Right lobe of liver (tissue), 4 donors: ENCODE results near the gene C1R.

Source experiments
- CTCF ChIP-seq, 4 donors: fragments of 200-600 bp in 3 of 4; fragments of 450-650 bp in 1 of 4; IDR thresholded peaks; one replicate each; pipeline versions ENCODE4 v1.5.1 to v1.8.0; 2016 to 2022; ENCODE audit warnings: antibody characterized with exemption in 4 of 4, mild to moderate bottlenecking in 2 of 4
- POLR2A ChIP-seq: fragments of 450-650 bp; IDR thresholded peaks from one replicate; pipeline ENCODE4 v1.6.1; 2017; ENCODE audit warnings: antibody characterized with exemption, mild to moderate bottlenecking
- donor health status: DM: no; HTN: no; CAD: no.
- donor health status: DM: no; HTN: no; CAD: no.
- donor health status: DM: no; HTN: yes; CAD: no.

GRCh38 chr12:7054925-7055324 is 37.3 kb downstream of the C1R start:
- TF ChIP-seq CTCF (IDR thresholded peaks at IDR 0.05) (no peak), POLR2A (no peak)
